Activated CD4-positive, alpha-beta T cell treated with anti-CD3 and anti-CD28 coated beads for 36 hours (primary cell): Measurements from ENCODE around the gene BMPR1A. TPM values are rescaled to one million over a fixed set of nuclear protein-coding genes. Genes with fewer than 3 reads are reported as not detected.

Experiments
- ATAC-seq: fragments of 200-7000 bp; cut with Tn5 transposase; one replicate; pipeline ENCODE4 v1.10.0; 2021; ENCODE audit warnings: mild to moderate bottlenecking, moderate library complexity
- CTCF ChIA-PET: fragments of 350-600 bp; sonication (Branson Sonifier 250); formaldehyde crosslinking; loops from one replicate; lab custom pipeline; 2021; ENCODE audit warnings: antibody characterized with exemption; lab: Charles Lee
- POLR2A ChIA-PET: fragments of 350-600 bp; sonication (Branson Sonifier 250); formaldehyde crosslinking; loops from one replicate; lab custom pipeline; 2021; ENCODE audit warnings: antibody characterized with exemption, inconsistent platforms; lab: Charles Lee
- DNase-seq: peaks from one replicate; pipeline ENCODE4 v3.0.0-alpha.2; 2020
- H3K27ac Mint-ChIP-seq: one replicate; pipeline ENCODE4 v1.8.0; 2021; ENCODE audit warnings: mixed read lengths
- H3K27me3 Mint-ChIP-seq: one replicate; pipeline ENCODE4 v1.8.0; 2021; ENCODE audit warnings: mixed read lengths
- H3K36me3 Mint-ChIP-seq: one replicate; pipeline ENCODE4 v1.8.0; 2021; ENCODE audit warnings: low read depth, mixed read lengths
- H3K4me1 Mint-ChIP-seq: one replicate; pipeline ENCODE4 v1.8.0; 2021; ENCODE audit warnings: mixed read lengths
- H3K4me3 Mint-ChIP-seq: one replicate; pipeline ENCODE4 v1.8.0; 2021; ENCODE audit warnings: mild to moderate bottlenecking, moderate library complexity, mixed read lengths
- H3K9me3 Mint-ChIP-seq: one replicate; pipeline ENCODE4 v1.8.0; 2021; ENCODE audit warnings: low read depth, mixed read lengths
- intact Hi-C, 2 experiments: fragments of 100-400 bp; cut with DNase I in 1 of 2; cut with micrococcal nuclease in 1 of 2; formaldehyde crosslinking; loops; one replicate each; pipeline versions ENCODE4 v1.14.2 to v1.15.1; 2022 to 2024; cut with DNase I, micrococcal nuclease
- total RNA-seq, 2 experiments: library from RNA; stranded (reverse); gene quantifications; one replicate each; pipeline ENCODE4 v1.2.3, GENCODE V29; 2021

The BMPR1A gene
- total RNA-seq, 2 experiments from 2014 or later = 8.7 to 9.0 TPM

GRCh38 chr10:86786368-86786767 lies 29.9 kb downstream of the BMPR1A start:
- peaks cover 6% of the 10 kb centered on the region for H3K36me3 Mint-ChIP-seq
- no peak for DNase-seq
- H3K27me3 Mint-ChIP-seq = peaks cover 2% of the 10 kb centered on the region
- ChIA-PET CTCF (no interaction called here), POLR2A (no interaction called here)
- intact Hi-C loops = no loop called here
- no peak overlapping the region for H3K4me3 Mint-ChIP-seq
- peaks cover 6% of the 10 kb centered on the region for H3K9me3 Mint-ChIP-seq
- peaks cover 6% of the 10 kb centered on the region for H3K4me1 Mint-ChIP-seq
- ATAC-seq = no peak
- H3K27ac Mint-ChIP-seq = no peak overlapping the region

GRCh38 chr10:86790394-86790793 lies 34.0 kb downstream of the BMPR1A start:
- peaks cover 6% of the 10 kb centered on the region for H3K9me3 Mint-ChIP-seq
- no peaks in the 10 kb centered on the region for H3K4me1 Mint-ChIP-seq
- H3K4me3 Mint-ChIP-seq = no peak overlapping the region
- CTCF ChIA-PET = no interaction called here
- DNase-seq = no peak
- no peak overlapping the region for H3K27ac Mint-ChIP-seq
- H3K27me3 Mint-ChIP-seq = peaks cover 2% of the 10 kb centered on the region
- peaks cover 4% of the 10 kb centered on the region for H3K36me3 Mint-ChIP-seq
- POLR2A ChIA-PET = no interaction called here
- intact Hi-C loops = no loop called here
- no peak for ATAC-seq

GRCh38 chr10:86792461-86793167 lies 36.2 kb downstream of the BMPR1A start:
- H3K4me3 Mint-ChIP-seq = no peak overlapping the region
- H3K9me3 Mint-ChIP-seq = peaks cover 2% of the 10 kb centered on the region
- peaks cover 2% of the 10 kb centered on the region for H3K36me3 Mint-ChIP-seq
- CTCF ChIA-PET = interaction anchor here (0.6 kb wide), 1 partner anchor 96 kb away, joined by 3 read pairs; no protein-coding TSS in a partner anchor
- intact Hi-C loops = no loop called here
- ATAC-seq = no peak
- H3K27me3 Mint-ChIP-seq = peaks cover 2% of the 10 kb centered on the region
- H3K4me1 Mint-ChIP-seq = peaks cover 1% of the 10 kb centered on the region
- no peak for DNase-seq
- no peak overlapping the region for H3K27ac Mint-ChIP-seq
- POLR2A ChIA-PET = no interaction called here

- no peaks in the 10 kb centered on the region for H3K36me3 Mint-ChIP-seq
- peaks cover 5% of the 10 kb centered on the region for H3K4me1 Mint-ChIP-seq
- no peak overlapping the region for H3K4me3 Mint-ChIP-seq
- ChIA-PET POLR2A (no interaction called here), CTCF (interaction anchor here (0.6 kb wide), 1 partner anchor 251 kb away, joined by 5 read pairs; no protein-coding TSS in a partner anchor)
- DNase-seq (no peak), ATAC-seq (no peak)
- H3K27ac Mint-ChIP-seq = no peak overlapping the region
- H3K9me3 Mint-ChIP-seq = no peaks in the 10 kb centered on the region
- intact Hi-C loops = no loop called here
- H3K27me3 Mint-ChIP-seq = no peaks in the 10 kb centered on the region
Measured at GRCh38 chr10:86793696-86794095, 37.3 kb downstream of the BMPR1A start.

GRCh38 chr10:86795353-86795752 lies 38.9 kb downstream of the BMPR1A start:
- Mint-ChIP-seq H3K36me3 (no peaks in the 10 kb centered on the region), H3K27me3 (no peaks in the 10 kb centered on the region), H3K9me3 (no peaks in the 10 kb centered on the region), H3K4me3 (no peak overlapping the region), H3K4me1 (peaks cover 14% of the 10 kb centered on the region), H3K27ac (no peak overlapping the region)
- ChIA-PET CTCF (interaction anchor here (0.7 kb wide), 1 partner anchor 96 kb away, joined by 3 read pairs; no protein-coding TSS in a partner anchor), POLR2A (no interaction called here)
- DNase-seq (no peak), ATAC-seq (no peak)
- intact Hi-C loops = no loop called here

- ChIA-PET CTCF (interaction anchor here (0.6 to 1.0 kb wide), 2 partner anchors 16 to 20 kb away, joined by 3 read pairs; no protein-coding TSS in a partner anchor), POLR2A (no interaction called here)
- intact Hi-C loops = no loop called here
- Mint-ChIP-seq H3K9me3 (no peaks in the 10 kb centered on the region), H3K36me3 (no peaks in the 10 kb centered on the region), H3K27me3 (no peaks in the 10 kb centered on the region), H3K27ac (no peak overlapping the region), H3K4me1 (peaks cover 14% of the 10 kb centered on the region), H3K4me3 (no peak overlapping the region)
- DNase-seq (no peak), ATAC-seq (no peak)
Measured at GRCh38 chr10:86798025-86798424, 41.6 kb downstream of the BMPR1A start.

- Mint-ChIP-seq H3K27me3 (no peaks in the 10 kb centered on the region), H3K27ac (peak overlapping the region; percentile 47), H3K9me3 (no peaks in the 10 kb centered on the region), H3K4me3 (no peak overlapping the region), H3K4me1 (peaks cover 14% of the 10 kb centered on the region), H3K36me3 (no peaks in the 10 kb centered on the region)
- ChIA-PET POLR2A (no interaction called here), CTCF (interaction anchor here (0.6 to 1.0 kb wide), 2 partner anchors 16 to 19 kb away, joined by 3 read pairs; no protein-coding TSS in a partner anchor)
- intact Hi-C loops = no loop called here
- DNase-seq (no peak), ATAC-seq (peak; percentile 75)
Measured at GRCh38 chr10:86798611-86799010, 42.2 kb downstream of the BMPR1A start.

- no peaks in the 10 kb centered on the region for H3K27me3 Mint-ChIP-seq
- no peak for ATAC-seq
- H3K4me3 Mint-ChIP-seq = no peak overlapping the region
- no peaks in the 10 kb centered on the region for H3K9me3 Mint-ChIP-seq
- peaks cover 14% of the 10 kb centered on the region for H3K4me1 Mint-ChIP-seq
- H3K27ac Mint-ChIP-seq = no peak overlapping the region
- no peaks in the 10 kb centered on the region for H3K36me3 Mint-ChIP-seq
- intact Hi-C loops = no loop called here
- CTCF ChIA-PET = interaction anchor here (1.0 kb wide), 1 partner anchor 18 kb away, joined by 3 read pairs; no protein-coding TSS in a partner anchor
- DNase-seq = no peak
- POLR2A ChIA-PET = no interaction called here
Measured at GRCh38 chr10:86799188-86799845, 42.9 kb downstream of the BMPR1A start.

GRCh38 chr10:86801995-86802394 lies 45.6 kb downstream of the BMPR1A start:
- Mint-ChIP-seq H3K27ac (no peak overlapping the region), H3K4me1 (peaks cover 14% of the 10 kb centered on the region), H3K27me3 (no peaks in the 10 kb centered on the region), H3K36me3 (no peaks in the 10 kb centered on the region), H3K4me3 (no peak overlapping the region), H3K9me3 (no peaks in the 10 kb centered on the region)
- ATAC-seq (no peak), DNase-seq (no peak)
- intact Hi-C loops = no loop called here
- ChIA-PET CTCF (interaction anchor here (0.7 kb wide), 1 partner anchor 82 kb away, joined by 3 read pairs; no protein-coding TSS in a partner anchor), POLR2A (no interaction called here)

- no peaks in the 10 kb centered on the region for H3K36me3 Mint-ChIP-seq
- CTCF ChIA-PET = interaction anchor here (0.7 kb wide), 1 partner anchor 81 kb away, joined by 3 read pairs; no protein-coding TSS in a partner anchor
- intact Hi-C loops = no loop called here
- no peak for ATAC-seq
- no peak for DNase-seq
- POLR2A ChIA-PET = no interaction called here
- H3K4me3 Mint-ChIP-seq = no peak overlapping the region
- no peak overlapping the region for H3K27ac Mint-ChIP-seq
- peaks cover 13% of the 10 kb centered on the region for H3K4me1 Mint-ChIP-seq
- H3K27me3 Mint-ChIP-seq = no peaks in the 10 kb centered on the region
- no peaks in the 10 kb centered on the region for H3K9me3 Mint-ChIP-seq
Measured at GRCh38 chr10:86802473-86803108, 46.2 kb downstream of the BMPR1A start.

- intact Hi-C loops = no loop called here
- POLR2A ChIA-PET = no interaction called here
Measured at GRCh38 chr10:86803156-86803555, 46.7 kb downstream of the BMPR1A start.

More at GRCh38 chr10:86803156-86803555, 46.7 kb downstream of the BMPR1A start:
- no peaks in the 10 kb centered on the region for H3K27me3 Mint-ChIP-seq
- H3K9me3 Mint-ChIP-seq = no peaks in the 10 kb centered on the region
- ATAC-seq (no peak), DNase-seq (no peak)
- CTCF ChIA-PET = no interaction called here
- H3K27ac Mint-ChIP-seq = no peak overlapping the region
- H3K4me3 Mint-ChIP-seq = no peak overlapping the region
- H3K36me3 Mint-ChIP-seq = no peaks in the 10 kb centered on the region
- peaks cover 13% of the 10 kb centered on the region for H3K4me1 Mint-ChIP-seq
